ENCODE results near the gene RAB7B.

RAB7B gene

GRCh38 chr1:205959789-205960188 lies 43.4 kb downstream of the RAB7B start:
- Histone ChIP-seq H3K4me1 (ENCODE audit: control insufficient read depth in 1 of 2, insufficient read depth in 1 of 2, low read depth in 1 of 2, low read length in 1 of 2) (no peaks in the 10 kb centered on the region), H3K27ac (no peak overlapping the region), H3K4me3 (ENCODE audit: low read depth in 1 of 2, low read length in 1 of 2) (no peak overlapping the region), H3K9me3 (no peaks in the 10 kb centered on the region), H3K27me3 (peaks cover 26% of the 10 kb centered on the region), H3K36me3 (no peaks in the 10 kb centered on the region)
- TF ChIP-seq, protein P1, sequence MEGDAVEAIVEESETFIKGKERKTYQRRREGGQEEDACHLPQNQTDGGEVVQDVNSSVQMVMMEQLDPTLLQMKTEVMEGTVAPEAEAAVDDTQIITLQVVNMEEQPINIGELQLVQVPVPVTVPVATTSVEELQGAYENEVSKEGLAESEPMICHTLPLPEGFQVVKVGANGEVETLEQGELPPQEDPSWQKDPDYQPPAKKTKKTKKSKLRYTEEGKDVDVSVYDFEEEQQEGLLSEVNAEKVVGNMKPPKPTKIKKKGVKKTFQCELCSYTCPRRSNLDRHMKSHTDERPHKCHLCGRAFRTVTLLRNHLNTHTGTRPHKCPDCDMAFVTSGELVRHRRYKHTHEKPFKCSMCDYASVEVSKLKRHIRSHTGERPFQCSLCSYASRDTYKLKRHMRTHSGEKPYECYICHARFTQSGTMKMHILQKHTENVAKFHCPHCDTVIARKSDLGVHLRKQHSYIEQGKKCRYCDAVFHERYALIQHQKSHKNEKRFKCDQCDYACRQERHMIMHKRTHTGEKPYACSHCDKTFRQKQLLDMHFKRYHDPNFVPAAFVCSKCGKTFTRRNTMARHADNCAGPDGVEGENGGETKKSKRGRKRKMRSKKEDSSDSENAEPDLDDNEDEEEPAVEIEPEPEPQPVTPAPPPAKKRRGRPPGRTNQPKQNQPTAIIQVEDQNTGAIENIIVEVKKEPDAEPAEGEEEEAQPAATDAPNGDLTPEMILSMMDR (IDR thresholded peaks at IDR 0.05), result no peak

DNA sequence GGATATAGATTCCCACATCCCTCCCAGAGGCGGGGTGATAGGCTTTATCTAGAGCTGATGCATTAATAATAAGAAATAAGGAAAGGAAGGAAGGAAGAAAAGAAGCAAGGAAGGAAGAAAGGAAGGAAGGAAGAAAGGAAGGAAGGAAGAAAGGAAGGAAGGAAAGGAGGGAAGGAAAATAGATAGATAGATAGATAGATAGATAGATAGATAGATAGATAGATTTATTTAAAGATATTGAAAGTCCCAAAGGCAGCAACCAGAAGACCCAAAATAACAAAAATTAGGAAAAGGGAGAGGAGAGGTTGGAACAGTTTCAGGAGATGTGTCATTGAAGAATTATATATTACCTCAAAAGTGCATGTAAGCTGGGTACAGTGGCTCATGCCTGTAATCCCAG lies 47.7 kb downstream of the RAB7B start:
- H3K4me3 ChIP-seq (ENCODE audit: low read depth in 1 of 2, low read length in 1 of 2), result no peak overlapping the region
- H3K27ac ChIP-seq, result no peak overlapping the region
- no peaks in the 10 kb centered on the region for H3K4me1 ChIP-seq (ENCODE audit: control insufficient read depth in 1 of 2, insufficient read depth in 1 of 2, low read depth in 1 of 2, low read length in 1 of 2)
- H3K27me3 ChIP-seq, result peaks cover 12% of the 10 kb centered on the region
- TF ChIP-seq, protein P1 (IDR thresholded peaks at IDR 0.05), result no peak
- H3K9me3 ChIP-seq, result no peaks in the 10 kb centered on the region
- no peaks in the 10 kb centered on the region for H3K36me3 ChIP-seq

DNA sequence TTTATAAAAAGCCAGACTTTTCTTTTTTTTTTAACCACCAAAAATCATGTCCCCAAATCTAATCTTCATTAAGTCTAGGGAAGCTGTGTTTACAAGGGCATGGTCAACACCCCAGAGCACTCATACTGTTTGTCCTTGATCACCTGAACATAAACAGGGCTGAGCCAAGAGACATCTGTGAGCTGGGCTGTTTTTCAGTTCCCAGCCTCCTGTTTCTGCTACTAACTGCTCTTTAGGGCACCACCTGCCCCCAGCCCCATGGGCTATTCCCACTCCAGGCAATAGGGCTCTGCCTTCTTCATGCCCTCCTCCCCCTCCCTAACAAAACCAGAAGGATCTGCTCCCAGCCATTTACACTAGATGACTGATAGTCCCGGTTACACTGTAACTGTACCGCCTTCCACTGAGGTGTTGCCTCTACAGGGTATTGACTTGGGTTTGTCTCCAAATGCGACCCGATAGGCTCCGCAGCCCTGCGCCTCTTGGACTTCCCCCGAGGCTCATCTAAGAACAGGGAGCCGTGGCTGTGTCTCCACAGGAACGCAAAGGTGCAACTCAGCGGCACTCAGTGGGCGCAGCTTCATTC lies 48.3 kb downstream of the RAB7B start:
- peaks cover 12% of the 10 kb centered on the region for H3K27me3 ChIP-seq
- H3K4me3 ChIP-seq (ENCODE audit: low read depth in 1 of 2, low read length in 1 of 2), result no peak overlapping the region
- TF ChIP-seq, protein P1 (IDR thresholded peaks at IDR 0.05), result no peak
- no peaks in the 10 kb centered on the region for H3K4me1 ChIP-seq (ENCODE audit: control insufficient read depth in 1 of 2, insufficient read depth in 1 of 2, low read depth in 1 of 2, low read length in 1 of 2)
- no peaks in the 10 kb centered on the region for H3K9me3 ChIP-seq
- H3K36me3 ChIP-seq, result no peaks in the 10 kb centered on the region
- no peak overlapping the region for H3K27ac ChIP-seq

- Histone ChIP-seq H3K4me3 (ENCODE audit: low read depth in 1 of 2, low read length in 1 of 2) (no peak overlapping the region), H3K27me3 (peaks cover 9% of the 10 kb centered on the region), H3K36me3 (no peaks in the 10 kb centered on the region), H3K4me1 (ENCODE audit: control insufficient read depth in 1 of 2, insufficient read depth in 1 of 2, low read depth in 1 of 2, low read length in 1 of 2) (no peaks in the 10 kb centered on the region), H3K27ac (no peak overlapping the region), H3K9me3 (no peaks in the 10 kb centered on the region)
- TF ChIP-seq, protein P1 (IDR thresholded peaks at IDR 0.05), result no peak
These were observed 51.4 kb downstream of the RAB7B start for GRCh38 chr1:205951746-205952145.

- Histone ChIP-seq H3K9me3 (no peaks in the 10 kb centered on the region), H3K4me1 (ENCODE audit: control insufficient read depth in 1 of 2, insufficient read depth in 1 of 2, low read depth in 1 of 2, low read length in 1 of 2) (no peaks in the 10 kb centered on the region), H3K4me3 (ENCODE audit: low read depth in 1 of 2, low read length in 1 of 2) (no peak overlapping the region), H3K27me3 (peaks cover 10% of the 10 kb centered on the region), H3K27ac (no peak overlapping the region), H3K36me3 (no peaks in the 10 kb centered on the region)
- TF ChIP-seq, protein P1 (IDR thresholded peaks at IDR 0.05), result no peak
These were observed 52.2 kb downstream of the RAB7B start for GRCh38 chr1:205950826-205951549.
